Endothelial cell of umbilical vein (primary cell): ENCODE measurements around the gene HTT. TPM values are rescaled to one million over a fixed set of nuclear protein-coding genes. Genes with fewer than 3 reads are reported as not detected.

Experiments used
- BruUV-seq: library from RNA; stranded (reverse); fragments of 400-500 nt; replicated peaks from 2 replicates; lab custom pipeline; 2021; lab: Mats Ljungman, UMichigan
- CTCF ChIA-PET: fragments of 300-600, 350-600 bp; sonication (Branson Sonifier 250); formaldehyde crosslinking; loops from one replicate; lab custom pipeline; 2021; ENCODE audit warnings: antibody characterized with exemption, inconsistent platforms; lab: Charles Lee
- POLR2A ChIA-PET: fragments of 300-600, 350-600 bp; sonication (Branson Sonifier 250); formaldehyde crosslinking; loops from one replicate; lab custom pipeline; 2021; ENCODE audit warnings: antibody characterized with exemption, inconsistent platforms; lab: Charles Lee
- DNase-seq: peaks from one replicate; pipeline ENCODE4 v3.0.0-alpha.2; 2011; ENCODE audit warnings: low read depth, low spot score
- FAIRE-seq: peaks from 2 replicates; lab custom pipeline; 2011; peaks lifted over from hg19 to GRCh38; lab: Jason Lieb, UNC
- H2AFZ ChIP-seq: 2 replicates; pipeline ENCODE4 v1.6.0; 2012; ENCODE audit warnings: low read depth, low read length, control low read depth, inconsistent platforms
- H3K27ac ChIP-seq: 2 replicates; pipeline ENCODE4 v1.5.1; 2011; ENCODE audit warnings: low read depth, mild to moderate bottlenecking, control low read depth, low read length, moderate library complexity; ENCODE audit not compliant: insufficient read depth
- H3K27me3 ChIP-seq, 2 experiments: 2 replicates each; pipeline versions ENCODE4 v1.6.0 to v1.6.1; 2011; ENCODE audit warnings: low read length in 2 of 2, mixed read lengths in 1 of 2; ENCODE audit not compliant: control insufficient read depth in 2 of 2, insufficient read depth in 2 of 2
- H3K36me3 ChIP-seq, 2 experiments: 2 replicates in 1 of 2; 3 replicates in 1 of 2; pipeline ENCODE4 v1.5.1; 2011; ENCODE audit warnings: low read length in 2 of 2, mild to moderate bottlenecking in 1 of 2, moderate library complexity in 1 of 2; ENCODE audit not compliant: control insufficient read depth in 2 of 2, insufficient read depth in 2 of 2; ENCODE audit errors: extremely low read depth in 1 of 2
- H3K4me1 ChIP-seq: 3 replicates; pipeline ENCODE4 v1.5.1; 2011; ENCODE audit warnings: mild to moderate bottlenecking, low read length; ENCODE audit not compliant: control insufficient read depth, insufficient read depth; ENCODE audit errors: extremely low read depth
- H3K4me2 ChIP-seq: 2 replicates; pipeline ENCODE4 v1.6.1; 2011; ENCODE audit warnings: low read length, control low read depth, mixed read lengths; ENCODE audit not compliant: insufficient read depth
- H3K4me3 ChIP-seq, 3 experiments: fragments of 200-600 bp in 1 of 3; sonication (generic), shearing (Covaris generic) in 1 of 3; replicated peaks in 1 of 3; 2 replicates each; pipeline ENCODE4 v1.5.1; 2011 to 2016; ENCODE audit warnings: control low read depth in 3 of 3, low read length in 3 of 3, mild to moderate bottlenecking in 2 of 3, inconsistent platforms in 1 of 3, low read depth in 1 of 3, moderate library complexity in 1 of 3; ENCODE audit not compliant: insufficient read depth in 1 of 3
- H3K79me2 ChIP-seq: 2 replicates; pipeline ENCODE4 v1.6.0; 2012; ENCODE audit warnings: low read length, inconsistent platforms; ENCODE audit not compliant: control insufficient read depth, insufficient read depth
- H3K9ac ChIP-seq: replicated peaks from 2 replicates; pipeline ENCODE3; 2011; ENCODE audit warnings: low read length, control low read depth; ENCODE audit not compliant: insufficient read depth; ENCODE audit errors: extremely low read depth
- H3K9me1 ChIP-seq: replicated peaks from 3 replicates; pipeline ENCODE4 v1.6.0; 2011; ENCODE audit warnings: mild to moderate bottlenecking, low read length; ENCODE audit not compliant: control insufficient read depth, insufficient read depth; ENCODE audit errors: extremely low read depth
- H3K9me3 ChIP-seq: replicated peaks from 2 replicates; pipeline ENCODE4 v1.5.1; 2012; ENCODE audit warnings: low read length, inconsistent platforms; ENCODE audit not compliant: control insufficient read depth, insufficient read depth
- H4K20me1 ChIP-seq: replicated peaks from 2 replicates; pipeline ENCODE3; 2011; ENCODE audit warnings: mild to moderate bottlenecking, low read length; ENCODE audit not compliant: control insufficient read depth, insufficient read depth; ENCODE audit errors: extremely low read depth
- EZH2 ChIP-seq: IDR thresholded peaks from 2 replicates; pipeline ENCODE4 v1.6.1; 2012; ENCODE audit warnings: borderline replicate concordance, low read depth, mild to moderate bottlenecking, moderate library complexity, low read length, inconsistent platforms; ENCODE audit not compliant: severe bottlenecking
- FOS ChIP-seq: IDR thresholded peaks from 2 replicates; pipeline ENCODE4 v1.6.1; 2011; ENCODE audit warnings: mild to moderate bottlenecking, low read length, moderate library complexity, borderline replicate concordance; ENCODE audit not compliant: insufficient read depth
- GATA2 ChIP-seq: IDR thresholded peaks from 2 replicates; pipeline ENCODE4 v1.7.0; 2011; ENCODE audit warnings: low read depth, mild to moderate bottlenecking, moderate library complexity, mixed read lengths, low read length; ENCODE audit not compliant: insufficient read length, insufficient read depth
- JUN ChIP-seq: IDR thresholded peaks from 2 replicates; pipeline ENCODE4 v1.6.1; 2011; ENCODE audit warnings: borderline replicate concordance, low read depth; ENCODE audit not compliant: insufficient read length, insufficient read depth
- MYC ChIP-seq: IDR thresholded peaks from one replicate; pipeline ENCODE4 v1.6.1; 2011; ENCODE audit warnings: mild to moderate bottlenecking, low read depth, low read length
- POLR2A ChIP-seq: IDR thresholded peaks from 2 replicates; pipeline ENCODE4 v1.6.1; 2012; ENCODE audit warnings: low read depth, mild to moderate bottlenecking, control low read depth, low read length
- POLR2AphosphoS5 ChIP-seq: IDR thresholded peaks from 2 replicates; pipeline ENCODE4 v1.6.1; 2012; ENCODE audit warnings: low read depth, mild to moderate bottlenecking, control low read depth, low read length, moderate library complexity; ENCODE audit not compliant: insufficient read depth
- dilution Hi-C: fragments of 300-500 bp; cut with MboI; formaldehyde crosslinking; loops from one replicate; pipeline ENCODE4 v1.15.0; 2019; ENCODE audit warnings: low sequenced_read_pairs; ENCODE audit not compliant: extremely low pct_ligation_motif_present
- intact Hi-C: fragments of 100-400 bp; cut with micrococcal nuclease; formaldehyde crosslinking; loops from one replicate; pipeline ENCODE4 v1.10.0; 2022
- polyA plus RNA-seq, 4 experiments: library from polyadenylated mRNA; depleted of rRNA in 3 of 4; stranded (reverse) in 3 of 4; unstranded in 1 of 4; fragments of >200 nt; gene quantifications; 2 replicates each; pipeline versions ENCODE4 v1.2.1 to v1.2.3, GENCODE V29; 2011 to 2012; ENCODE audit warnings: missing spikeins in 1 of 4
- total RNA-seq: library from RNA; stranded (reverse); gene quantifications from 2 replicates; pipeline ENCODE4 v1.2.3, GENCODE V29; 2021
- TF ChIP-seq, protein P1 (sequence below): IDR thresholded peaks from 2 replicates; pipeline ENCODE4 v1.6.1; 2011; ENCODE audit not compliant: insufficient read depth, insufficient read length
- TF ChIP-seq, protein P2 (sequence below), 2 donors: IDR thresholded peaks; 1 replicate in 1 of 2; 2 replicates in 1 of 2; pipeline ENCODE4 v1.5.1; 2011; ENCODE audit warnings: low read length in 2 of 2, mild to moderate bottlenecking in 2 of 2, moderate library complexity in 2 of 2, control low read depth in 1 of 2, inconsistent platforms in 1 of 2, low read depth in 1 of 2; ENCODE audit not compliant: insufficient read depth in 1 of 2; ENCODE audit errors: extremely low read depth in 1 of 2

Gene HTT
- total and polyA plus RNA-seq, 2 donors (not counting 3 experiments of a cell fraction or from before 2014, with no cell fraction given) = 15.7 to 61.2 TPM

DNA sequence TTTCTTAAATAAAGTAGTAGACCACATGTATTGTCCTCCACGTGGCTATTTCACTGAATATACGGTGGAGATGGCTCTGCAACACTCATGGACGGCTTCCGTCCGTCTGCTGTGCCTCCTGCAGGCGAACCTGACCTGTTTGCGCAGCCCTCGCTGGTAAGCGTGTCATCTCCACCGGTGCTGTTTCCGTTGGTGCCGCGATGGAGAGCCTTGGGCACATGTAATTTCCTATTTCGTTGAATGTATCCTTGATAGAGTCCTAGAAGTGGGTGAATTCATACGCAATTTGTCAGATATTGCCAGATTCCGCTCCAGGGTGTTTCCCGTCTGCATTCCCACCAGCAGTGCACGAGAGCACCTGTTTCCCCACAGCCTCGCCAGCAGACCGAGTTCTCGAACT lies 48.6 kb upstream of the HTT start:
- Histone ChIP-seq H3K9ac (no peak overlapping the region), H2AFZ (no peak overlapping the region), H4K20me1 (no peaks in the 10 kb centered on the region), H3K27me3 (peaks cover 0 to 4% of the 10 kb centered on the region in 2 experiments), H3K36me3 (no peaks in the 10 kb centered on the region), H3K79me2 (no peaks in the 10 kb centered on the region), H3K9me3 (no peaks in the 10 kb centered on the region), H3K4me1 (no peaks in the 10 kb centered on the region), H3K4me3 (no peak overlapping the region), H3K9me1 (no peaks in the 10 kb centered on the region), H3K4me2 (no peak overlapping the region), H3K27ac (no peak overlapping the region)
- dilution Hi-C loops = no loop called here
- POLR2A ChIA-PET = no interaction called here
- BruUV-seq = no TSS peak
- FAIRE-seq (no peak), DNase-seq (no peak)
- TF ChIP-seq FOS = no peak
- no peak for TF ChIP-seq JUN
- TF ChIP-seq POLR2A = no peak
- no peak for TF ChIP-seq MYC
- TF ChIP-seq POLR2AphosphoS5 = no peak
- TF ChIP-seq, protein P1, sequence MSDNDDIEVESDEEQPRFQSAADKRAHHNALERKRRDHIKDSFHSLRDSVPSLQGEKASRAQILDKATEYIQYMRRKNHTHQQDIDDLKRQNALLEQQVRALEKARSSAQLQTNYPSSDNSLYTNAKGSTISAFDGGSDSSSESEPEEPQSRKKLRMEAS = no peak
- TF ChIP-seq EZH2 = no peak
- TF ChIP-seq, protein P2, sequence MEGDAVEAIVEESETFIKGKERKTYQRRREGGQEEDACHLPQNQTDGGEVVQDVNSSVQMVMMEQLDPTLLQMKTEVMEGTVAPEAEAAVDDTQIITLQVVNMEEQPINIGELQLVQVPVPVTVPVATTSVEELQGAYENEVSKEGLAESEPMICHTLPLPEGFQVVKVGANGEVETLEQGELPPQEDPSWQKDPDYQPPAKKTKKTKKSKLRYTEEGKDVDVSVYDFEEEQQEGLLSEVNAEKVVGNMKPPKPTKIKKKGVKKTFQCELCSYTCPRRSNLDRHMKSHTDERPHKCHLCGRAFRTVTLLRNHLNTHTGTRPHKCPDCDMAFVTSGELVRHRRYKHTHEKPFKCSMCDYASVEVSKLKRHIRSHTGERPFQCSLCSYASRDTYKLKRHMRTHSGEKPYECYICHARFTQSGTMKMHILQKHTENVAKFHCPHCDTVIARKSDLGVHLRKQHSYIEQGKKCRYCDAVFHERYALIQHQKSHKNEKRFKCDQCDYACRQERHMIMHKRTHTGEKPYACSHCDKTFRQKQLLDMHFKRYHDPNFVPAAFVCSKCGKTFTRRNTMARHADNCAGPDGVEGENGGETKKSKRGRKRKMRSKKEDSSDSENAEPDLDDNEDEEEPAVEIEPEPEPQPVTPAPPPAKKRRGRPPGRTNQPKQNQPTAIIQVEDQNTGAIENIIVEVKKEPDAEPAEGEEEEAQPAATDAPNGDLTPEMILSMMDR (IDR thresholded peaks at IDR 0.05; ENCODE audit: extremely low read depth in 1 of 2, insufficient read depth in 1 of 2, low read depth in 1 of 2, low read length in 2 of 2) = no peak
- no peak for TF ChIP-seq GATA2
- CTCF ChIA-PET = no interaction called here
- intact Hi-C loops = no loop called here
